Measurements from ENCODE around the gene COP1. TPM values are rescaled to one million over a fixed set of nuclear protein-coding genes. Genes with fewer than 3 reads are reported as not detected.
"Not testable (repeated sequence)": the region's sequence is repeated elsewhere in the genome, so short reads cannot be mapped to it uniquely, and the experiment has no call there.

COP1 gene
- total RNA-seq, 2 experiments from 2014 or later: 41.9 to 47.2 TPM

- H3K27ac Mint-ChIP-seq: no peak overlapping the region
- H3K27me3 Mint-ChIP-seq: no peaks in the 10 kb centered on the region
- H3K4me3 Mint-ChIP-seq: no peak overlapping the region
- H3K36me3 Mint-ChIP-seq (ENCODE audit: low read depth): peaks cover 56% of the 10 kb centered on the region
- H3K9me3 Mint-ChIP-seq: peaks cover 27% of the 10 kb centered on the region
- ChIA-PET CTCF (no interaction called here), POLR2A (interaction anchor here (0.7 kb wide), 1 partner anchor 24 kb away, joined by 3 read pairs; no protein-coding TSS in a partner anchor)
- H3K4me1 Mint-ChIP-seq: no peaks in the 10 kb centered on the region
- DNase-seq: no peak
Measured at GRCh38 chr1:176096015-176096414, 111.1 kb downstream of the COP1 start.

DNA sequence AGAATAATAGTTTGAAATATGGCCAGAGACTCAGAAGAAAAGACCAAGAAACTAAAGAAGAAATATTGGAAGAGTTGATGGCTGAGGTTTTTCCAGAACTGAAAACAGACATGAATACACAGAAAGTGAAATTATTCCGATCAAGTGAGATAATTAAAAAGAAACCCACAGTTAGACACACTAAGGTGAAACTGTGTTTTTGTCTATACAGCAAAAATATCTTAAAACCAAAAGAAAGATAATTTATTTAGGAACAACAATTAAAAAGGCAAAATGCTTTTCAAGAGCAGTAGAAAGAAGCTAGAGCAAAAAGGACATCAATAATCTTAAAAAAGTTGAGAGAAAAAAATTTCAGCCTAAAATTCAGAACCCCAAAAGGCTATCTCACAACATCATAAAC lies 116.3 kb downstream of the COP1 start:
- POLR2A ChIA-PET: no interaction called here
- peaks cover 21% of the 10 kb centered on the region for H3K9me3 Mint-ChIP-seq
- DNase-seq: no peak
- CTCF ChIA-PET: no interaction called here
- no peak overlapping the region for H3K4me3 Mint-ChIP-seq
- H3K27ac Mint-ChIP-seq: no peak overlapping the region
- H3K4me1 Mint-ChIP-seq: no peaks in the 10 kb centered on the region
- peaks cover 39% of the 10 kb centered on the region for H3K36me3 Mint-ChIP-seq (ENCODE audit: low read depth)
- no peaks in the 10 kb centered on the region for H3K27me3 Mint-ChIP-seq

GRCh38 chr1:176087746-176088145 lies 119.3 kb downstream of the COP1 start:
- peaks cover 56% of the 10 kb centered on the region for H3K36me3 Mint-ChIP-seq (ENCODE audit: low read depth)

GRCh38 chr1:176073524-176074157 lies 133.4 kb downstream of the COP1 start:
- Mint-ChIP-seq H3K4me1 (peaks cover 1% of the 10 kb centered on the region), H3K9me3 (peaks cover 16% of the 10 kb centered on the region), H3K36me3 (ENCODE audit: low read depth) (peaks cover 47% of the 10 kb centered on the region), H3K4me3 (no peak overlapping the region), H3K27me3 (no peaks in the 10 kb centered on the region), H3K27ac (no peak overlapping the region)
- DNase-seq: peak; percentile 60
- ChIA-PET CTCF (no interaction called here), POLR2A (no interaction called here)

More at GRCh38 chr1:176087746-176088145, 119.3 kb downstream of the COP1 start:
- CTCF ChIA-PET, H3K27ac Mint-ChIP-seq, DNase-seq, H3K4me3 Mint-ChIP-seq, H3K4me1 Mint-ChIP-seq, POLR2A ChIA-PET, H3K27me3 Mint-ChIP-seq: not testable (repeated sequence)
- H3K9me3 Mint-ChIP-seq: peaks cover 21% of the 10 kb centered on the region

- Mint-ChIP-seq H3K4me3 (no peak overlapping the region), H3K9me3 (no peaks in the 10 kb centered on the region), H3K4me1 (peaks cover 1% of the 10 kb centered on the region), H3K27ac (no peak overlapping the region), H3K36me3 (ENCODE audit: low read depth) (peaks cover 22% of the 10 kb centered on the region), H3K27me3 (no peaks in the 10 kb centered on the region)
- POLR2A ChIA-PET: no interaction called here
- no peak for DNase-seq
- CTCF ChIA-PET: no interaction called here
Measured at GRCh38 chr1:176068901-176069300, 138.2 kb downstream of the COP1 start.

DNA sequence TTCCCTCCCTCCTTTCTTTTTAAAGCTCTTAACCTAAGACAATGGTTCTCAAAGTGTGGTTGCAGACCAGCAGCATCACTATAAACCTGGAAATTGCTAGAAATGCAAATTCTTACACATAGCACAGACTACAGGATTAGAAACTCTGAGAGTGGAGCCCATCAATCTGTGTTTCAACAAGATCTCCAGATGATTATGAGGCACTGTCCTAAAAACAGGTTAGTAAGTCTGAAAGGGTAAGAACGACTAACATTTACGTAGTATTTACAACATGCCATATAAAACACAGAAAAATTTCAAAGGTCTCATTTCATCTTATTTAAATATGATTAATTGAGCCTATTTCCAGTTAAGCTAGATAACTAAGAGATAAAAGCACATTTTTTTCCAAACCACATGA lies 138.8 kb downstream of the COP1 start:
- CTCF ChIA-PET: no interaction called here

DNA sequence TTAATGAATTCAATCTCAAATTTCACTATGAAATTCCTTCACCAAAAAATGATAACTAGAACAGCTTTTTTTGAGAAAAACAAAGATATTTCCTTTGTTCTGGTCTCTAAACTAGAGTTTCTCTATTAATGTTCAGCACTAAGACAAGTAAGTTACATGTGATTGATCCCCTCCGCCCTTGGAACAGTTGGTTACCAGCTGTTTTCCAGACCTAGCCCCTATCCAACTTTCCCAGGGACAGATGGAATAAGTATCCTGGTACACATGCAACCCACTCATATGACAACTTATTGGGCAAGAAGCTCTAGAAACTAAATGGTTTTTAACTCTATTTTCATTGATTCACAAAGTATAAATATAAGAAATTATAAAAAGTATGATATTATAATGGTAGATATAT lies 140.4 kb downstream of the COP1 start:
- H3K4me1 Mint-ChIP-seq: no peaks in the 10 kb centered on the region
- no peaks in the 10 kb centered on the region for H3K9me3 Mint-ChIP-seq
- DNase-seq: no peak
- H3K4me3 Mint-ChIP-seq: no peak overlapping the region
- no peak overlapping the region for H3K27ac Mint-ChIP-seq
- H3K27me3 Mint-ChIP-seq: no peaks in the 10 kb centered on the region
- H3K36me3 Mint-ChIP-seq (ENCODE audit: low read depth): peaks cover 21% of the 10 kb centered on the region
- ChIA-PET POLR2A (no interaction called here), CTCF (no interaction called here)

More for the DNA sequence above, 138.8 kb downstream of the COP1 start:
- Mint-ChIP-seq H3K4me3 (no peak overlapping the region), H3K36me3 (ENCODE audit: low read depth) (peaks cover 21% of the 10 kb centered on the region), H3K9me3 (no peaks in the 10 kb centered on the region), H3K4me1 (no peaks in the 10 kb centered on the region), H3K27ac (peak overlapping the region; percentile 51), H3K27me3 (no peaks in the 10 kb centered on the region)
- DNase-seq: no peak
- POLR2A ChIA-PET: no interaction called here

GRCh38 chr1:176058686-176059085 lies 148.4 kb downstream of the COP1 start:
- H3K27ac Mint-ChIP-seq: no peak overlapping the region
- CTCF ChIA-PET: no interaction called here

DNA sequence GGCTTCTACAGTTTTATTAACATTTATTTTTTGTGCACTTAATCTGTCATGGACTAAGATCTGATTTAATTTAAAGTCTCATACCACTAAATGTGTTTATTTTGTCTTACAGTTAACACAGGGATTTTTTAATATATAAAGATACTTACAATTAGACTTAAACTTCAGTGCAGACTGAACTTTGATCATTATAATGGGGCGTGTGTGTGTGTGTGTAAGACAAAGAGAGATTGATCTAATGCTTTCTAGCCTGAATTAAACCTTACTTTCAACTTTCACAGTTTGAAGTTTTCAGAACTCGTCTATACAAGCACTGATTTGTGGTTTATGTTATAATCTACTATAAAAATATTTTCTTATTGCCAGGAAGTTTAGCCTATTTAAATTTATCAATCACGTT lies 150.8 kb downstream of the COP1 start:
- POLR2A ChIA-PET: no interaction called here

More at GRCh38 chr1:176058686-176059085, 148.4 kb downstream of the COP1 start:
- H3K4me3 Mint-ChIP-seq: no peak overlapping the region
- peaks cover 5% of the 10 kb centered on the region for H3K36me3 Mint-ChIP-seq (ENCODE audit: low read depth)
- peaks cover 2% of the 10 kb centered on the region for H3K4me1 Mint-ChIP-seq
- no peaks in the 10 kb centered on the region for H3K9me3 Mint-ChIP-seq
- POLR2A ChIA-PET: no interaction called here
- no peaks in the 10 kb centered on the region for H3K27me3 Mint-ChIP-seq
- DNase-seq: no peak

GRCh38 chr1:176055398-176055797 lies 151.7 kb downstream of the COP1 start:
- peaks cover 2% of the 10 kb centered on the region for H3K4me1 Mint-ChIP-seq
- H3K36me3 Mint-ChIP-seq (ENCODE audit: low read depth): peaks cover 8% of the 10 kb centered on the region
- H3K4me3 Mint-ChIP-seq: no peak overlapping the region
- no peak for DNase-seq
- CTCF ChIA-PET: no interaction called here
- POLR2A ChIA-PET: no interaction called here
- H3K9me3 Mint-ChIP-seq: no peaks in the 10 kb centered on the region
- no peaks in the 10 kb centered on the region for H3K27me3 Mint-ChIP-seq
- no peak overlapping the region for H3K27ac Mint-ChIP-seq

More for the DNA sequence above, 150.8 kb downstream of the COP1 start:
- H3K27ac Mint-ChIP-seq: no peak overlapping the region
- H3K27me3 Mint-ChIP-seq: no peaks in the 10 kb centered on the region
- CTCF ChIA-PET: no interaction called here
- no peak overlapping the region for H3K4me3 Mint-ChIP-seq
- DNase-seq: no peak
- no peaks in the 10 kb centered on the region for H3K9me3 Mint-ChIP-seq
- peaks cover 2% of the 10 kb centered on the region for H3K4me1 Mint-ChIP-seq
- peaks cover 5% of the 10 kb centered on the region for H3K36me3 Mint-ChIP-seq (ENCODE audit: low read depth)

GRCh38 chr1:176051902-176052518 lies 155.1 kb downstream of the COP1 start:
- H3K27me3 Mint-ChIP-seq: no peaks in the 10 kb centered on the region
- no peak overlapping the region for H3K27ac Mint-ChIP-seq
- peaks cover 2% of the 10 kb centered on the region for H3K4me1 Mint-ChIP-seq
- CTCF ChIA-PET: interaction anchor here (0.6 to 0.7 kb wide), 2 partner anchors 64 to 111 kb away, joined by 3 read pairs; no protein-coding TSS in a partner anchor
- H3K9me3 Mint-ChIP-seq: no peaks in the 10 kb centered on the region
- H3K4me3 Mint-ChIP-seq: no peak overlapping the region
- DNase-seq: no peak
- H3K36me3 Mint-ChIP-seq (ENCODE audit: low read depth): peaks cover 7% of the 10 kb centered on the region
- POLR2A ChIA-PET: no interaction called here

- ChIA-PET CTCF (interaction anchor here (0.6 to 0.7 kb wide), 2 partner anchors 64 to 112 kb away, joined by 3 read pairs; no protein-coding TSS in a partner anchor), POLR2A (no interaction called here)
- H3K27ac Mint-ChIP-seq: no peak overlapping the region
- H3K36me3 Mint-ChIP-seq (ENCODE audit: low read depth): peaks cover 7% of the 10 kb centered on the region
- H3K4me3 Mint-ChIP-seq: no peak overlapping the region
- H3K4me1 Mint-ChIP-seq: peaks cover 2% of the 10 kb centered on the region
- H3K27me3 Mint-ChIP-seq: no peaks in the 10 kb centered on the region
- H3K9me3 Mint-ChIP-seq: no peaks in the 10 kb centered on the region
- no peak for DNase-seq
Measured at GRCh38 chr1:176051402-176051801, 155.7 kb downstream of the COP1 start.

GRCh38 chr1:176049582-176049981 lies 157.5 kb downstream of the COP1 start:
- H3K9me3 Mint-ChIP-seq: no peaks in the 10 kb centered on the region
- peaks cover 4% of the 10 kb centered on the region for H3K36me3 Mint-ChIP-seq (ENCODE audit: low read depth)
- H3K27me3 Mint-ChIP-seq: no peaks in the 10 kb centered on the region
- H3K27ac Mint-ChIP-seq: no peak overlapping the region
- no peaks in the 10 kb centered on the region for H3K4me1 Mint-ChIP-seq
- ChIA-PET CTCF (no interaction called here), POLR2A (no interaction called here)
- H3K4me3 Mint-ChIP-seq: no peak overlapping the region
- no peak for DNase-seq

DNA sequence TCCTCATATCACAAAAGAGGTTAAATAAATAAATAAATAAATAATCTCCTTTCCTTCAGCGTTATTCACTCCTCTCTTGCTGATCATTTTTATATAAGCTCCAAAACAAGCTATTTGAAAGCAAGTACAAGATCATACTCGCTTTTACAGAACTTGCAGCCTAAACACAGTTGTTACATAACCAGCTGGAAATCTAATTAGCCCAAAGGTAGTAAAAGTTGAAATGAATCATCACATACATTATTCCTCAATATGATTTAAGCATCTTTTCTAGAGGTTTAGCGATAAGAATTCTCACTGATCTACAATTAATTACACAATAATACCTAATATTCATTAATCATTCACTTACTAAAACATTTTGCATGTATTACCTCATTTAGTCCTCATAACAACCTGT lies 160.2 kb downstream of the COP1 start:
- CTCF ChIA-PET: no interaction called here
- POLR2A ChIA-PET: interaction anchor here (0.7 kb wide), 1 partner anchor 42 kb away, joined by 3 read pairs; no protein-coding TSS in a partner anchor
- no peaks in the 10 kb centered on the region for H3K4me1 Mint-ChIP-seq
- H3K36me3 Mint-ChIP-seq (ENCODE audit: low read depth): peaks cover 14% of the 10 kb centered on the region
- H3K4me3 Mint-ChIP-seq: no peak overlapping the region
- no peaks in the 10 kb centered on the region for H3K27me3 Mint-ChIP-seq
- no peak for DNase-seq
- H3K27ac Mint-ChIP-seq: no peak overlapping the region
- H3K9me3 Mint-ChIP-seq: no peaks in the 10 kb centered on the region
